Measurements from ENCODE around the gene RCVRN. TPM values are rescaled to one million over a fixed set of nuclear protein-coding genes. Genes with fewer than 3 reads are reported as not detected.

Gene RCVRN
- polyA plus RNA-seq, 3 donors from 2014 or later = not detected

- Mint-ChIP-seq H3K27ac (no peak overlapping the region), H3K4me3 (no peak overlapping the region), H3K36me3 (peaks cover 0 to 5% (median 0%) of the 10 kb centered on the region in 3 donors), H3K9me3 (peaks cover 5 to 19% (median 10%) of the 10 kb centered on the region in 6 donors), H3K4me1 (no peaks in the 10 kb centered on the region), H3K27me3 (ENCODE audit: low read depth in 3 of 3) (peaks cover 4 to 10% (median 8%) of the 10 kb centered on the region in 3 donors)
- no peak for DNase-seq
Observed at GRCh38 chr17:9878356-9878755, 26.7 kb downstream of the RCVRN start.

GRCh38 chr17:9875441-9875840 lies 29.6 kb downstream of the RCVRN start:
- DNase-seq = no peak
- Mint-ChIP-seq H3K4me3 (no peak overlapping the region), H3K27ac (no peak overlapping the region), H3K4me1 (no peaks in the 10 kb centered on the region), H3K27me3 (ENCODE audit: low read depth in 3 of 3) (peaks cover 3 to 10% (median 4%) of the 10 kb centered on the region in 3 donors), H3K9me3 (no peaks in the 10 kb centered on the region), H3K36me3 (no peaks in the 10 kb centered on the region)

- Mint-ChIP-seq H3K4me1 (no peaks in the 10 kb centered on the region), H3K36me3 (no peaks in the 10 kb centered on the region), H3K9me3 (no peaks in the 10 kb centered on the region), H3K27me3 (ENCODE audit: low read depth in 3 of 3) (peaks cover 3 to 6% (median 4%) of the 10 kb centered on the region in 3 donors), H3K4me3 (no peak overlapping the region), H3K27ac (no peak overlapping the region)
- DNase-seq = no peak
Observed at GRCh38 chr17:9874722-9875121, 30.3 kb downstream of the RCVRN start.

- H3K36me3 Mint-ChIP-seq = peaks cover 0 to 2% (median 0%) of the 10 kb centered on the region in 3 donors
- H3K4me1 Mint-ChIP-seq = no peaks in the 10 kb centered on the region
- no peak overlapping the region for H3K27ac Mint-ChIP-seq
- no peak overlapping the region for H3K4me3 Mint-ChIP-seq
- H3K9me3 Mint-ChIP-seq = no peaks in the 10 kb centered on the region
- no peak for DNase-seq
- H3K27me3 Mint-ChIP-seq (ENCODE audit: low read depth in 3 of 3) = peaks cover 0 to 8% (median 6%) of the 10 kb centered on the region in 3 donors
Observed at GRCh38 chr17:9872852-9873251, 32.2 kb downstream of the RCVRN start.

GRCh38 chr17:9868552-9868951 lies 36.5 kb downstream of the RCVRN start:
- no peaks in the 10 kb centered on the region for H3K4me1 Mint-ChIP-seq
- DNase-seq = no peak
- H3K27me3 Mint-ChIP-seq (ENCODE audit: low read depth in 3 of 3) = peaks cover 2 to 6% (median 6%) of the 10 kb centered on the region in 3 donors
- H3K36me3 Mint-ChIP-seq = peaks cover 0 to 3% (median 0%) of the 10 kb centered on the region in 3 donors
- no peak overlapping the region for H3K27ac Mint-ChIP-seq
- H3K9me3 Mint-ChIP-seq = no peaks in the 10 kb centered on the region
- H3K4me3 Mint-ChIP-seq = no peak overlapping the region

GRCh38 chr17:9865586-9865985 lies 39.5 kb downstream of the RCVRN start:
- H3K9me3 Mint-ChIP-seq = peaks cover 0 to 4% (median 0%) of the 10 kb centered on the region in 6 donors
- H3K4me1 Mint-ChIP-seq = no peaks in the 10 kb centered on the region
- H3K36me3 Mint-ChIP-seq = peaks cover 0 to 3% (median 0%) of the 10 kb centered on the region in 3 donors
- no peak for DNase-seq
- peaks cover 2 to 7% (median 4%) of the 10 kb centered on the region in 3 donors for H3K27me3 Mint-ChIP-seq (ENCODE audit: low read depth in 3 of 3)
- H3K4me3 Mint-ChIP-seq = no peak overlapping the region
- no peak overlapping the region for H3K27ac Mint-ChIP-seq

GRCh38 chr17:9862949-9863348 lies 42.1 kb downstream of the RCVRN start:
- no peak overlapping the region for H3K4me3 Mint-ChIP-seq
- DNase-seq = no peak
- H3K9me3 Mint-ChIP-seq = peaks cover 0 to 9% (median 2%) of the 10 kb centered on the region in 6 donors
- no peaks in the 10 kb centered on the region for H3K4me1 Mint-ChIP-seq
- peaks cover 0 to 2% (median 0%) of the 10 kb centered on the region in 3 donors for H3K36me3 Mint-ChIP-seq
- H3K27ac Mint-ChIP-seq = no peak overlapping the region
- peaks cover 2 to 13% (median 3%) of the 10 kb centered on the region in 3 donors for H3K27me3 Mint-ChIP-seq (ENCODE audit: low read depth in 3 of 3)

- Mint-ChIP-seq H3K4me1 (no peaks in the 10 kb centered on the region), H3K36me3 (no peaks in the 10 kb centered on the region), H3K9me3 (peaks cover 0 to 9% (median 2%) of the 10 kb centered on the region in 6 donors), H3K27ac (no peak overlapping the region), H3K27me3 (ENCODE audit: low read depth in 3 of 3) (peaks cover 2 to 13% (median 3%) of the 10 kb centered on the region in 3 donors), H3K4me3 (no peak overlapping the region)
- no peak for DNase-seq
Observed at GRCh38 chr17:9862220-9862619, 42.9 kb downstream of the RCVRN start.

- H3K27me3 Mint-ChIP-seq (ENCODE audit: low read depth in 3 of 3) = peaks cover under 1 to 16% (median 3%) of the 10 kb centered on the region in 3 donors
- no peaks in the 10 kb centered on the region for H3K36me3 Mint-ChIP-seq
- H3K4me3 Mint-ChIP-seq = no peak overlapping the region
- no peak for DNase-seq
- no peaks in the 10 kb centered on the region for H3K4me1 Mint-ChIP-seq
- H3K9me3 Mint-ChIP-seq = peaks cover 0 to 9% (median 2%) of the 10 kb centered on the region in 6 donors
- H3K27ac Mint-ChIP-seq = no peak overlapping the region
Observed at GRCh38 chr17:9860851-9861250, 44.2 kb downstream of the RCVRN start.

GRCh38 chr17:9859781-9860180 lies 45.3 kb downstream of the RCVRN start:
- H3K27me3 Mint-ChIP-seq (ENCODE audit: low read depth in 3 of 3) = peaks cover 0 to 14% (median 3%) of the 10 kb centered on the region in 3 donors
- H3K4me1 Mint-ChIP-seq = no peaks in the 10 kb centered on the region
- H3K4me3 Mint-ChIP-seq = no peak overlapping the region
- no peak for DNase-seq
- no peaks in the 10 kb centered on the region for H3K36me3 Mint-ChIP-seq
- peaks cover 0 to 9% (median 2%) of the 10 kb centered on the region in 6 donors for H3K9me3 Mint-ChIP-seq
- no peak overlapping the region for H3K27ac Mint-ChIP-seq

- Mint-ChIP-seq H3K27me3 (ENCODE audit: low read depth in 3 of 3) (peaks cover 0 to 22% (median 3%) of the 10 kb centered on the region in 3 donors), H3K4me3 (no peak overlapping the region), H3K36me3 (no peaks in the 10 kb centered on the region), H3K27ac (no peak overlapping the region), H3K9me3 (peaks cover 0 to 5% (median 3%) of the 10 kb centered on the region in 6 donors), H3K4me1 (no peaks in the 10 kb centered on the region)
- DNase-seq = no peak
Observed at GRCh38 chr17:9855036-9855435, 50.0 kb downstream of the RCVRN start.

GRCh38 chr17:9854255-9854654 lies 50.8 kb downstream of the RCVRN start:
- Mint-ChIP-seq H3K27me3 (ENCODE audit: low read depth in 3 of 3) (peaks cover 0 to 21% (median 0%) of the 10 kb centered on the region in 3 donors), H3K27ac (no peak overlapping the region), H3K9me3 (peaks cover 0 to 5% (median 3%) of the 10 kb centered on the region in 6 donors), H3K4me1 (no peaks in the 10 kb centered on the region), H3K4me3 (no peak overlapping the region), H3K36me3 (no peaks in the 10 kb centered on the region)
- DNase-seq = no peak

- Mint-ChIP-seq H3K4me3 (no peak overlapping the region), H3K4me1 (no peaks in the 10 kb centered on the region), H3K36me3 (no peaks in the 10 kb centered on the region), H3K9me3 (peaks cover 0 to 4% (median 0%) of the 10 kb centered on the region in 6 donors), H3K27ac (no peak overlapping the region), H3K27me3 (ENCODE audit: low read depth in 3 of 3) (peaks cover 0 to 13% (median 2%) of the 10 kb centered on the region in 3 donors)
- DNase-seq = no peak
Observed at GRCh38 chr17:9850151-9850550, 54.9 kb downstream of the RCVRN start.
